ENCODE measurements around the gene ITGAV.

The ITGAV gene

DNA sequence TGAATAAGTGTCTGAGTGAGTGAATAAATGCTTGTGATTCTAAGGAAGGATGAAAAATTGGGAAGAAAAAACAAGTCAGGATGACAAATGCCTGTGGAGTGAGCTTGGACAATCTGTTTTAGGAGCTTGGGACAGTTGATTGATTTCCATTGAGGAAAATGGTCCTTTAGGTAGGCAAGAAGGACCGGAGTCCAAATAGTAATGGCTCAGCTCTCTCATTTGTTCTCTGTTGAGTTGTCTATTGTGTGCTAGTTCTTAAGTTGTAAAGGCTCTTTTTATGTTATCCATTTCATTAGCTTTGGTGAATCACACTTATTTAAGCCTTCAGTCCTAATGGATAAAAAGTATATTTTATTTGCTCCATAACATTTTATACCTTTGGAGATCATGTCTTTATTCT lies 135.9 kb downstream of the ITGAV start:
- no peak for DNase-seq

DNA sequence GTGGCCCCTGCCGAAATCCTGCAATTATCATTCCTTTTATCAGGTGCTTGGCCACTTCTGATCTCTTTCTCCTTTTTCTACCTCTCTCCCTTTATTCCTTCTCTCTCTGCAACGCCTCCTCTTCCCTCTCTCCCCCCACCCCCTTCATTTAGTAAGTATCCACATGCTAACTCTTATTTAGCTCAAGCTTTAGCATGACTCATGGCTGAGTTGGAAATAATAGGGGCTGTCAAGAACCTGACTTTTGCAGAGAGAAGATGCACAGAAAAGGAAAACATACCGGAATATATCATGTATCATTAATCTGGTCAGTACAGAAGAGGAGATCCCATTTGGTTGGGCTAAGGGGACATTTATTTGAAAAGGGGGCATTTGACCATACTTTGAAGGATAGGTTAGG lies 137.1 kb downstream of the ITGAV start:
- DNase-seq: no peak

GRCh38 chr2:186728631-186729030 lies 138.8 kb downstream of the ITGAV start:
- DNase-seq: no peak
